HG03097 (cell line): ENCODE measurements around the gene SLC4A5.

Experiments
- ATAC-seq: cut with Tn5 transposase; IDR thresholded peaks from one replicate; pipeline ENCODE4 v1.9.1; 2021; ENCODE audit not compliant: unreplicated experiment, low FRiP score

SLC4A5 gene

DNA sequence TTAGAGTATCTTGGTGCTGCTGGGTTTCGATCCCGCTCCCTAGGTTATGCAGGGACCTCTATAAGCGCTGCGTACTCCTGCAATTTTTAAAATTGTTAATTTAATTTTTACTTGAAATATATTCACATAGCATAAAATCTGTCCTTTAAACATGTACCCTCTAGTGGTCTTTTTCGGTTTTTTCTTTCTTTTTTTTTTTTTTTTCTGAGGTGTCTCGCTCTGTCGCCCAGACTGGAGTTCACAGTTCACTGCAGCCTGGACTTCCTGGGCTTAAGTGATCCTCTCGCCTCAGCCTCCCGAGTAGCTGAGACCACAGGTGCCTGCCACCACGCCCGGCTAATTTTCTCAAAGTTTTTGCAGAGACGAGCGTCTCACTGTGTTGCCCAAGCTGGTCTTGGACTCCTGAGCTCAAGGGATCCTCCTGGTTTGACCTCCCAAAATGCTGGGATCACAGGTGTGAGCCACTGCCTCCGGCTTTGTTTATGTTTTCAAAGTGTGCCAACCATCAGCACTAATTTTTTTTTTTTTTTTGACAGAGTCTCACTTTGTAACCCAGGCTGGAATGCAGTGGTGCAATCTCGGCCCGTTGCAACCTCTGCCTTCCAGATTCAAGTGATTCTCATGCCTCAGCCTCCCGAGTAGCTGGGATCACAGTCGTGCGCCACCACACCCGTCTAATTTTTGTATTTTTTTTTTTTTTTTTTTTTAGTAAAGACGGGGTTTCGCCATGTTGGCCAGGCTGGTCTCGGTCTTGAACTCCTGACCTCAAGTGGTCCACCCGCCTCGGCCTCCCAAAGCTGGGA is 164.0 kb downstream of the SLC4A5 start:
- peak; percentile 4 for ATAC-seq

DNA sequence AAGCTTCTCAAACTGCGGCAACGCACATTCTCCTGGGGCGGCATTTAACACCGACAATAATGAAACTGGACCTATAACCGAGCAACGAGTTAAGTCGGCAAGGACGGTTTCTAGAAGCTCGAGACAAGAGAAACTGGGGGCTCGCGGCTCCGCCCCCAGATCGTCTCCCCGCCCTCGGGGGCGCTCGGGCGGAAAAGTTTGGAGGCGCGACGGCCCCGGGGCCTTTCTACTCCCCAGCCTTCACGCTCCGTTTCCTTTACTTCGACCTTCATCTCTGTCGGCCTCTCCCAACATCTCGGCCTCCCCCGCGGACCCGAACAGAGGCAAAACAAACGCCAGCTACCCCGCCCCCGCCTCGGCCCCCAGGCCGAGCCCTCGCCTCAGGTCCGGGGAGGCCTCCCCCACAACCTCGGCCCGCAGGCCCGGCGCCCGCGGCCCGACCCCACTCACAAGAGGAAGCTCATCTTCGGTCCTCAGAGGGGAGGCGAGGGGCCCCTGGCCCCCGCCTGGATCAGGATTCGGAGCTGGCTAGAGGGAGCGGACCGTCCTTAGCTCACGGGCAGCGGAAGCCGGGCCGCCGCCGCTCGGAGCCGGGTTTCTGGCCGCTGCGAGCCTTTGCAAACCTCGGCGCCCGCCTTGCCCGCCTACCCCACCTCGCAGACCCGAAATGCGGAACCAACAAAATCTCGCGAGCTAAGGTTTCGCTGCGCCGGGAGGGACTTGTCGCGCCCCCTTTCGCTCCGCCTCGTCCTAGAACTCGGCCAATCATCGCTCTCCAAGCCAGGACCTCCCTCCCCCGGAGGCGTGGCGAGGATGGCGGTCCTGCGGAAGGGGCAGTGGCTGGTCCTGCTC is 164.8 kb downstream of the SLC4A5 start, which contains the start of gene MOB1A:
TSS of gene MOB1A (minus strand) at position 669 of the 852 bp plus-strand sequence. CDS start at position 464, 205 bp downstream.
- peak; percentile 77 for ATAC-seq

DNA sequence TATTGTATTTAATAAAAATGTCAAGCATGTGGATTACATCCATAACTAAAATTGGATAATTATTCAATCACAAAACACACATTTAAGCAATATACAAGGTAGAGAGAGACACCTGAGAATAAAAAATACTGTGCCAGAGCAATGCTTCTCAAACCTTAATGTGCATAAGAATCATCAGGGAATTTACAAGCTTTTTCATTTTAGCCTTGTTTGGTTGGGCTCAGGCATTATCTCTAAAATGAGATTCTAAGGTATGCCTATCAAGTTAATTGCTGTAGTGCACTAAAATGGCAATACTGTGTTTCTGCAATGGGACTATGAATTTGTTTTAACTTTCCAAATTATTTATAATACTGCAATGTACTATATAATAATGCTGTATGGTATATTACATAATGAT is 165.5 kb downstream of the SLC4A5 start:
- no peak for ATAC-seq

DNA sequence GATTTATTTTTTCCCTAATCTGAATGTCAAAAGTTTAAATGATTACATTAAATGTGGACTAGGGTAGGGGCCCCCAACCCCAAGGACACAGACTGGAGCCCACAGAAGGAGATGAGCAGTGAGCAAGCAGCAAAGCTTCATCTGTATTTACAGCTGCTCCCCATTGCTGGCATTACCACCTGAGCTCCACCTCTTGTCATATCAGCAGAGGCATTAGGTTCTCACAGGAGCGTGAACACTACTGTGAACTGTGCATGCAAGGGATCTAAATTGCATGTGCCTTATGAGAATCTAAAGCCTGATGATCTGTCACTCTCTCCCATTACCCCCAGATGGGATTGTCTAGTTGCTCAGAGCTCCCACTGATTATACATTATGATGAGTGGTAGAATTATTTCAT is 168.3 kb downstream of the SLC4A5 start:
- no peak for ATAC-seq

DNA sequence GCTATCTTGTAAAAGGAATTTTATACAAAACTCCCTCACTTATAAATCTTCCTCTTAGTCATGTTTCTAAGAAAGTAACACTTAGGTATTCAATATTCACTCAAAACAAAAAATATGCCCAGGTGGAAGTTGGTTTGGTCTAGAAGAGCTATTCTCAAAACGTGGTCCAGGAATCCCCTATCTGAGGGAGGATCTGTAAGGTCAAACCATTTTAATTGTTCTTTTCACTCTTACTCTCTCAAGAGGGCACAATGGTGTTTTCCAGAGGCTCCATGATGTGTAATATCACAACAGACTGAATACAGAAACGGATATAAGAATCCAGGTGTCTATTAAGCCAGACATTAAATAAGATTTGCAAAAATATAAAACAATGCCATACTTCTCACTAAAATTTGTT is 174.5 kb downstream of the SLC4A5 start:
- no peak for ATAC-seq
